Raji (cell line): ENCODE results near the gene AACS.

Experiments used
- POLR2A ChIP-seq: IDR thresholded peaks from 2 replicates; pipeline ENCODE4 v1.6.1; 2011; ENCODE audit warnings: low read depth, low read length, control low read depth; ENCODE audit not compliant: insufficient read depth

Gene AACS

GRCh38 chr12:125129179-125129571, 63.9 kb downstream of the AACS start:
- no peak for TF ChIP-seq POLR2A

- no peak for TF ChIP-seq POLR2A
These were observed 64.5 kb downstream of the AACS start for GRCh38 chr12:125129591-125130255.

GRCh38 chr12:125131958-125132357, 66.7 kb downstream of the AACS start:
- no peak for TF ChIP-seq POLR2A

GRCh38 chr12:125132698-125133400, 67.6 kb downstream of the AACS start:
- no peak for TF ChIP-seq POLR2A

- TF ChIP-seq POLR2A, result no peak
These were observed 68.4 kb downstream of the AACS start for GRCh38 chr12:125133616-125134015.

- TF ChIP-seq POLR2A, result no peak
These were observed 69.3 kb downstream of the AACS start for GRCh38 chr12:125134576-125134975.

GRCh38 chr12:125135906-125136305, 70.7 kb downstream of the AACS start:
- TF ChIP-seq POLR2A, result no peak

- no peak for TF ChIP-seq POLR2A
These were observed 71.5 kb downstream of the AACS start for GRCh38 chr12:125136702-125137101.

GRCh38 chr12:125137766-125138344, 72.6 kb downstream of the AACS start:
- TF ChIP-seq POLR2A, result no peak

GRCh38 chr12:125140279-125141209, 75.3 kb downstream of the AACS start:
- TF ChIP-seq POLR2A, result no peak; the same call in 1 of the 2 replicates

GRCh38 chr12:125142601-125143000, 77.4 kb downstream of the AACS start:
- no peak for TF ChIP-seq POLR2A

- no peak for TF ChIP-seq POLR2A
These were observed 78.3 kb downstream of the AACS start for GRCh38 chr12:125143491-125143890.

- TF ChIP-seq POLR2A, result no peak
These were observed 80.0 kb downstream of the AACS start for GRCh38 chr12:125145196-125145595.

- no peak for TF ChIP-seq POLR2A
These were observed 83.1 kb downstream of the AACS start for GRCh38 chr12:125148316-125148715.
